Testis (tissue), 2 donors: Measurements from ENCODE around the gene AMOTL2.

Experiments used
- POLR2A ChIP-seq: fragments of 450-650 bp; IDR thresholded peaks from one replicate; pipeline ENCODE4 v1.6.1; 2017; ENCODE audit warnings: antibody characterized with exemption, mild to moderate bottlenecking, moderate library complexity
- TF ChIP-seq, protein P1 (sequence below), 3 experiments: fragments of 450-650 bp in 2 of 3; fragments of 200-600 bp in 1 of 3; sonication (generic) in 1 of 3; IDR thresholded peaks; one replicate each; pipeline ENCODE4 v1.5.1; 2016 to 2019; ENCODE audit warnings: antibody characterized with exemption in 3 of 3, mild to moderate bottlenecking in 2 of 3, moderate library complexity in 1 of 3

DNA sequence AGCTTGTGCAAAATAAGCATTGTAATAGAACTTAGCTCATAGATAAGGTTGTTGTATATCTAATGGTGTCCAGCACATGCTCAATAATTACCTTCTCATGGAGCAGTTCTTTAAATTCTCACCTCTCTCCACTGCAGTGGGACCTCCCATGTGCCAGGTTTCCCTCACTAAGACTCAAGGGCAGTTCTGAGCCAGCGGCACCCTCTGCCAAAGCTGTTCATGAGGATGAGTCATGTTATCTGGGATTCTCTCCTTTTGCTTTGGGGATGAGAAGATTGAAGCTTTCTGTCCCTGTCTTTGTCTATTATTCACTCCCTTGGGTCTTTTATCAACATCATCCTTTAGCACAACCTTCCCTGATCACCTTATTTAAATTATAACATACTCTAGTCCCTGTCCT, 15.6 kb upstream of the AMOTL2 start:
- TF ChIP-seq, protein P1, sequence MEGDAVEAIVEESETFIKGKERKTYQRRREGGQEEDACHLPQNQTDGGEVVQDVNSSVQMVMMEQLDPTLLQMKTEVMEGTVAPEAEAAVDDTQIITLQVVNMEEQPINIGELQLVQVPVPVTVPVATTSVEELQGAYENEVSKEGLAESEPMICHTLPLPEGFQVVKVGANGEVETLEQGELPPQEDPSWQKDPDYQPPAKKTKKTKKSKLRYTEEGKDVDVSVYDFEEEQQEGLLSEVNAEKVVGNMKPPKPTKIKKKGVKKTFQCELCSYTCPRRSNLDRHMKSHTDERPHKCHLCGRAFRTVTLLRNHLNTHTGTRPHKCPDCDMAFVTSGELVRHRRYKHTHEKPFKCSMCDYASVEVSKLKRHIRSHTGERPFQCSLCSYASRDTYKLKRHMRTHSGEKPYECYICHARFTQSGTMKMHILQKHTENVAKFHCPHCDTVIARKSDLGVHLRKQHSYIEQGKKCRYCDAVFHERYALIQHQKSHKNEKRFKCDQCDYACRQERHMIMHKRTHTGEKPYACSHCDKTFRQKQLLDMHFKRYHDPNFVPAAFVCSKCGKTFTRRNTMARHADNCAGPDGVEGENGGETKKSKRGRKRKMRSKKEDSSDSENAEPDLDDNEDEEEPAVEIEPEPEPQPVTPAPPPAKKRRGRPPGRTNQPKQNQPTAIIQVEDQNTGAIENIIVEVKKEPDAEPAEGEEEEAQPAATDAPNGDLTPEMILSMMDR (IDR thresholded peaks at IDR 0.05), result no peak
- TF ChIP-seq POLR2A, result no peak
